Heart right ventricle (tissue), 16 donors: ENCODE measurements around the gene OPTC. TPM values are rescaled to one million over a fixed set of nuclear protein-coding genes. Genes with fewer than 3 reads are reported as not detected.
"Not testable (repeated sequence)": the region's sequence is repeated elsewhere in the genome, so short reads cannot be mapped to it uniquely, and the experiment has no call there.

Experiments used
- ATAC-seq, 8 donors: fragments of 200-7000 bp; cut with Tn5 transposase; one replicate each; pipeline ENCODE4 v1.9.1; 2020; ENCODE audit warnings: mild to moderate bottlenecking in 8 of 8, moderate library complexity in 8 of 8, moderate number of reproducible peaks in 1 of 8
- DNase-seq, 2 donors: peaks; one replicate each; pipeline ENCODE4 v3.0.0-alpha.2; 2020
- H3K27ac ChIP-seq, 10 donors: fragments of 200-600 bp; sonication (generic) in 2 of 10; one replicate each; pipeline versions ENCODE4 v1.5.0 to v1.8.0; 2020 to 2022; ENCODE audit warnings: mild to moderate bottlenecking in 3 of 10
- H3K27me3 ChIP-seq, 7 donors: fragments of 200-600 bp; one replicate each; pipeline ENCODE4 v1.8.0; 2021 to 2022; ENCODE audit warnings: mild to moderate bottlenecking in 2 of 7
- H3K36me3 ChIP-seq, 9 donors: fragments of 200-600 bp; sonication (generic) in 1 of 9; one replicate each; pipeline versions ENCODE4 v1.5.0 to v1.8.0; 2020 to 2022; ENCODE audit warnings: mild to moderate bottlenecking in 2 of 9
- H3K4me1 ChIP-seq, 9 donors: fragments of 200-600 bp; sonication (generic) in 1 of 9; one replicate each; pipeline versions ENCODE4 v1.5.0 to v1.8.0; 2020 to 2022; ENCODE audit warnings: mild to moderate bottlenecking in 4 of 9
- H3K4me3 ChIP-seq, 10 donors: fragments of 200-600 bp; sonication (generic) in 2 of 10; one replicate each; pipeline versions ENCODE4 v1.5.0 to v1.8.0; 2020 to 2022; ENCODE audit warnings: mild to moderate bottlenecking in 7 of 10, moderate library complexity in 2 of 10
- H3K9me3 ChIP-seq, 11 donors: fragments of 200-600 bp in 10 of 11; sonication (generic) in 2 of 11; one replicate each; pipeline versions ENCODE4 v1.5.0 to v1.8.0; 2013 to 2022; ENCODE audit warnings: mild to moderate bottlenecking in 2 of 11, control low read depth in 1 of 11, moderate library complexity in 1 of 11
- WGBS, 2 donors: extraction: QIAGEN DNeasy Blood & Tissue Kit; methylation state at CpG; one replicate each; pipeline ENCODE4 v1.1.7; 2013; ENCODE audit warnings: inconsistent platforms in 1 of 2; 5-methylcytosine and 5-hydroxymethylcytosine counted together
- intact Hi-C, 10 donors: fragments of 100-400 bp; cut with DNase I; formaldehyde crosslinking; loops; one replicate each; pipeline versions ENCODE4 v1.11.1 to v1.14.2; 2022
- long read RNA-seq, 3 donors: library from polyadenylated mRNA; unstranded; transcript quantifications; one replicate each; pipeline ENCODE4 v2.0.0, GENCODE V29; 2020 to 2021
- polyA plus RNA-seq, 2 donors: library from polyadenylated mRNA; stranded (reverse); fragments of 200-250 nt; gene quantifications; one replicate each; pipeline ENCODE4 v1.2.3, GENCODE V29; 2013
- total RNA-seq, 10 donors: library from RNA; stranded (reverse); fragmentation: NEBNext Ultra II Directional in 3 of 10; extraction: Animal tissue kit (Norgen Biotek cat#: 25700) in 3 of 10; gene quantifications; one replicate each; pipeline versions ENCODE4 v1.2.1 to v1.2.4, GENCODE V29; 2021 to 2023
- TF ChIP-seq, protein P1 (sequence below), 9 donors: fragments of 200-600 bp; sonication (generic) in 2 of 9; IDR thresholded peaks; one replicate each; pipeline versions ENCODE4 v1.5.0 to v1.8.0; 2021 to 2022; ENCODE audit warnings: antibody characterized with exemption in 9 of 9, mild to moderate bottlenecking in 5 of 9, moderate library complexity in 1 of 9
- donor health status: Arrhythmogenic right ventricular cardiomyopathy.
- donor health status: ischemic (EF 13 %, LVEDD 7.1; RV severe dilation, severe dysfunction).
- donor health status: healthy with polysubstance abuse.
- donor health status: DM: no; HTN: yes; CAD: no.
- donor health status: DM: no; HTN: no; CAD: no.
- donor health status: ischemic (EF 25% LVEDD 6.9; RV normal size, moderate dysfunction).
- donor health status: ischemic (EF 25% LVEDD 5.7; RV mildly dilated, moderate dysfunction).
- donor health status: healthy.
- donor health status: DM: yes; HTN: yes; CAD: no.
- donor health status: Ischemic cardiomyopathy.
- donor health status: ischemic (EF 35%, LVEDD 5.7; RV mildly dilated, moderate dysfunction).
- donor health status: nonischemic (EF 11% LVEDD 7.7; RV severe dilation, severe dysfunction).
- donor health status: DM: yes; HTN: yes; CAD: no.
- donor health status: PGD.
- donor health status: ischemic (EF 29% LVEDD 5.4; RV normal size, mild dysfunction).
- donor health status: nonischemic (EF 23%, LVEDD 6.1; RV moderate dilation, normal function).

The OPTC gene, protein sequence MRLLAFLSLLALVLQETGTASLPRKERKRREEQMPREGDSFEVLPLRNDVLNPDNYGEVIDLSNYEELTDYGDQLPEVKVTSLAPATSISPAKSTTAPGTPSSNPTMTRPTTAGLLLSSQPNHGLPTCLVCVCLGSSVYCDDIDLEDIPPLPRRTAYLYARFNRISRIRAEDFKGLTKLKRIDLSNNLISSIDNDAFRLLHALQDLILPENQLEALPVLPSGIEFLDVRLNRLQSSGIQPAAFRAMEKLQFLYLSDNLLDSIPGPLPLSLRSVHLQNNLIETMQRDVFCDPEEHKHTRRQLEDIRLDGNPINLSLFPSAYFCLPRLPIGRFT
- not detected for total RNA-seq
- polyA plus RNA-seq = not detected
- long read RNA-seq, donor 1 = 0 reads
- long read RNA-seq, donor 2 = 0 reads
- long read RNA-seq, donor 3 = 0 reads

DNA sequence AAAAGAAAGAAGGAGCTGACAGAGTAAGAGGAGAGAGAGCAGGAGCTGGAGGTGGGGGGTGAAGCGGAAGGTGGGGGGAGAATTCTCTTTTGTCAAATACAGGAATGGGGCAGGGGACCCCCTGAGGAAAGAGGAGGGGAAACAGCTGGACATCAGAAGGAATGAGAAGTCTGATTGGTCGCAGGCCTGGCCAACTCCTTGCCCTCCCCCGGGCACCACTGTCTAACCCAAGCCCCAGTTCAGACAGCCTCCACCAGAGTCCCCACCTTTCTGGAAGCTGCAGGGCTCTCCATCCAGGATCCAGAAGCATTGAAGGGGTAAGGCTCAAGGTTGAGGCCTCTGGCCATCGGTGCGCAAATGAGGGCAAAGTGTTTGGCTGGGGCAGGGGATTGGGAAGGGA is at the start of gene OPTC:
Gene OPTC, plus strand, starts transcription at position 253 of the 400 bp plus-strand sequence. CDS start 1,853 bp downstream, outside the sequence.
- Histone ChIP-seq H3K27ac (no peak within 1 kb of the TSS), H3K4me1 (no peaks in the 10 kb centered on the region), H3K4me3 (no peak within 1 kb of the TSS), H3K9me3 (no peaks in the 10 kb centered on the region), H3K36me3 (no peaks in the 10 kb centered on the region), H3K27me3 (no peaks in the 10 kb centered on the region)
- WGBS, 2 donors = 86 to 90% methylated on average over 5 of the region's 5 CpGs
- TF ChIP-seq, protein P1, sequence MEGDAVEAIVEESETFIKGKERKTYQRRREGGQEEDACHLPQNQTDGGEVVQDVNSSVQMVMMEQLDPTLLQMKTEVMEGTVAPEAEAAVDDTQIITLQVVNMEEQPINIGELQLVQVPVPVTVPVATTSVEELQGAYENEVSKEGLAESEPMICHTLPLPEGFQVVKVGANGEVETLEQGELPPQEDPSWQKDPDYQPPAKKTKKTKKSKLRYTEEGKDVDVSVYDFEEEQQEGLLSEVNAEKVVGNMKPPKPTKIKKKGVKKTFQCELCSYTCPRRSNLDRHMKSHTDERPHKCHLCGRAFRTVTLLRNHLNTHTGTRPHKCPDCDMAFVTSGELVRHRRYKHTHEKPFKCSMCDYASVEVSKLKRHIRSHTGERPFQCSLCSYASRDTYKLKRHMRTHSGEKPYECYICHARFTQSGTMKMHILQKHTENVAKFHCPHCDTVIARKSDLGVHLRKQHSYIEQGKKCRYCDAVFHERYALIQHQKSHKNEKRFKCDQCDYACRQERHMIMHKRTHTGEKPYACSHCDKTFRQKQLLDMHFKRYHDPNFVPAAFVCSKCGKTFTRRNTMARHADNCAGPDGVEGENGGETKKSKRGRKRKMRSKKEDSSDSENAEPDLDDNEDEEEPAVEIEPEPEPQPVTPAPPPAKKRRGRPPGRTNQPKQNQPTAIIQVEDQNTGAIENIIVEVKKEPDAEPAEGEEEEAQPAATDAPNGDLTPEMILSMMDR (IDR thresholded peaks at IDR 0.05) = no peak
- no peak for DNase-seq
- ATAC-seq = no peak
- intact Hi-C loops = no loop called here

DNA sequence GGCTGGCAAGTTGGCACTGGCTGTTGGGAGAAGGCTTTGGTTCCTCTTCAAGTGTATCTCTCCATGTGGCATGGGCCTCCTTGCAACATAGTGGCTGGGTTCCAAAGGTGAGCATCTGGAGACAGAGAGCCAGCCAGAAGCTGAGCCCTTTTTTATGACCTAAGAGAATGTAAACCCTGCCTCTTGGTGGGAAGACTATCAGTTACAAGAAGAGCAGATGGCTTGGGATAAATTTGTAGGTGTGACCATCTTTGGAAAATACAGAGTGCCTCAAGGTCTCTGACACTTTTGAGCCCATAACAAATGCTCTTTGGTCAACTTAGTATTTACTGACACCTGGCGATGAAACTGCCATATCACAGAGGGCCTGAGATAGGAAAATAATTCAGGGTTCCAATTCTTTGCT is 49.8 kb upstream of the OPTC start:
- DNase-seq (no peak), ATAC-seq (no peak)
- intact Hi-C loops = loop anchor here in 9 of 10 donors (5.0 to 10.0 kb wide), 9 partner anchors 33 to 172 kb away; partner anchors contain the start of gene PRELP (in 1 of the 9)
- Histone ChIP-seq H3K27ac (no peak overlapping the region), H3K4me1 (peaks cover 7 to 40% (median 17%) of the 10 kb centered on the region in 9 donors), H3K27me3 (no peaks in the 10 kb centered on the region), H3K4me3 (no peak overlapping the region), H3K36me3 (no peaks in the 10 kb centered on the region), H3K9me3 (peaks cover 0 to 16% (median 3%) of the 10 kb centered on the region in 11 donors)
- WGBS, 2 donors = 98 to 100% methylated on average over 1 of the region's 1 CpG
- TF ChIP-seq, protein P1 (IDR thresholded peaks at IDR 0.05) = no peak

DNA sequence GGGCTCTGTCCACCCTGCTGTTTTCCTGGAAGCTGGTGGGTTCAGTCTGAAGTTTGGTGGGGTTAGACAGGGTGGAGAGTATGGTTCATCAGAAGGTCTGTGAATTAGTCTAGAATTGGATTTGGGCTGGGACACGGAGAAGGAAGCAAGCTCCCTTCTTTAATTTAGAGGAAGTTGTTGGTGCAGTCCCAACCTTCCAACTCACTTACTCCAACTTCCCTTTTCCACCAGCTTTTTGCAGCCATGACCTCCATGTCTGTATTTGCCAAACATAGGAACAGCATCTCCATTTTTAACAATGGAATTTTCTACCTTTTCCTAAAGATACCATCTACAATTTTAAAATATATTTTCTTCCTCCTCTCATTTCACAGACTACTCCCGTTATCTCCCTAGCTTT is 46.8 kb upstream of the OPTC start:
- Histone ChIP-seq H3K27me3 (peaks cover 0 to 12% (median 0%) of the 10 kb centered on the region in 7 donors), H3K4me3 (no peak overlapping the region), H3K27ac (peak overlapping the region in 1 of 10 donors; percentile 72), H3K9me3 (peaks cover 0 to 16% (median 3%) of the 10 kb centered on the region in 11 donors), H3K36me3 (no peaks in the 10 kb centered on the region), H3K4me1 (peaks cover 0 to 24% (median 6%) of the 10 kb centered on the region in 9 donors)
- TF ChIP-seq, protein P1 (IDR thresholded peaks at IDR 0.05) = no peak
- intact Hi-C loops = loop anchor here in 2 of 10 donors (5.0 to 10.0 kb wide), 2 partner anchors 45 to 172 kb away; no protein-coding TSS in a partner anchor
- ATAC-seq = no peak
- 78 to 85% methylated on average over 2 of the region's 2 CpGs for WGBS, 2 donors
- DNase-seq = no peak

DNA sequence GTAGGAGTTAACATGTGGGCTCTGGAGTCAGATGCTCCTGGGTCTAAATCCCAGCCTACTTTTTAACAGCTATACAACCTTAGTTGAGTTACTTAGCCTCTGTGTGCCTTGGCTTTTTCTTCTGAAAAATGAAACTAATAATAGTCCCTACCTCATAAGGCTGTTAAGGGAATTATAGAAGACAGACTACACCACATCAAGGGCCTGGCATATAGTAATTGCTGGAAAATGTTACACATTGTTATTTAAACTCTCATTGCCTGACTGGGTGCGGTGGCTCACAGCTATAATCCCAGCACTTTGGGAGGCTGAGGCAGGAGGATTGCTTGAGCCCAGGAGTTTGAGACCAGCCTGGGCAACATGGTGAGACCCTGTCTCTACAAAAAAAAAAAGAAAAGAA is 46.4 kb upstream of the OPTC start:
- not testable (repeated sequence) for H3K4me3 ChIP-seq, ATAC-seq, DNase-seq, H3K36me3 ChIP-seq
- H3K9me3 ChIP-seq = peaks cover 0 to 16% (median 3%) of the 10 kb centered on the region in 11 donors
- intact Hi-C loops = loop anchor here in 2 of 10 donors (5.0 to 10.0 kb wide), 2 partner anchors 45 to 173 kb away; no protein-coding TSS in a partner anchor
- peak overlapping the region in 7 of 10 donors; percentile 42 to 72 (median 63) for H3K27ac ChIP-seq
- peaks cover 0 to 16% (median 0%) of the 10 kb centered on the region in 7 donors for H3K27me3 ChIP-seq
- WGBS, 2 donors = 92 to 95% methylated on average over 1 of the region's 1 CpG
- H3K4me1 ChIP-seq = peaks cover 0 to 29% (median 9%) of the 10 kb centered on the region in 9 donors
